GM18951 (cell line): ENCODE data around the gene STAP2.

ENCODE experiments used
- POLR2A ChIP-seq: IDR thresholded peaks from 4 replicates; pipeline ENCODE4 v1.6.1; 2011; ENCODE audit warnings: mild to moderate bottlenecking; ENCODE audit not compliant: insufficient read length, insufficient read depth; ENCODE audit errors: extremely low read depth
- in situ Hi-C: fragments of 300-500 bp; cut with MboI; formaldehyde crosslinking; loops from one replicate; pipeline ENCODE4 v1.12.0; 2022; ENCODE audit warnings: low sequenced_read_pairs, mixed read lengths, inconsistent platforms; ENCODE audit not compliant: unreplicated experiment

The STAP2 gene

DNA sequence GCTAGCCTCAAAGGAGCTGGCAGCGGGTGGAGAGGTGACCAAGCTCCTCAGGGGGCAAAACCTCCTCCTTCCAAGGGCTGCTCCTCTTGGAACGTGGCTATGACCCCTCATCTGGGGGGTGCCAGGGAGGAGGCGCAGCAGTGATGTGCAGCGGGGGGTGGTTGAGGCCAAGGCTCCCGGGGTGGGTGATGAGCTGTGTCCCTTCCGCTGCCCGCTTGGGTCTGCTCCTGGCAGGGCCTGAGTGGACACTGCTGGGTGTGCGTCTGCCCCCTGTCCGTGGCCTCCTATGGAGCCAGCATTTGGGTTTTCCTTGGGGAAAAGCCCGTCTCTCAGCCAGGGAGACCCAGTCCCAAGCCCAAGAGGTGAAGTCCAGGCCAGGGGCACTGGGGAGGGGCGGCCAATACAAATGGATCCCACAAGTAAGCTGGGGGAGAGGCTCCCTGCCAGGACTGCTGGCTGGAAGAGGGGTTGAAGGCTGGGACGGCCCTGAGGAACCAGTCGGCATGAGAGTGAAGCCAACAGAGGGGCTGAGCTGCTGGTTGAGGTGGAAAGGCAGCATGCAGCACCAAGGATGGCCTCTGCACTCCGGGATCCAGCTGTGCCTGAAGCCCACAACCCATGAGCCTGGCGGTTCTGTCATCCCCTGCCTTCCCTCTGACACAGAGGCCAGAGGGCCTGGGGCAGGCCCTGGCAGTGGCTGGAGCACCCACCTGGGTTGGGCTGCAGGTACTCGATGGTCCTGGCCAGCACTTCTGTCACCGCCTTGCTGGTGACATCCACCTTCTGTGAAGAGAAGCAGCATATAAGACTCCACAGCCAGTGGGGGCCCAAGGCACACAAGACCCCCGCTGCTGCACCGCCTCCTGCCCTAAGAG lies 27.4 kb upstream of the STAP2 start:
- peak; percentile 20 for TF ChIP-seq POLR2A
- in situ Hi-C loops = no loop called here

DNA sequence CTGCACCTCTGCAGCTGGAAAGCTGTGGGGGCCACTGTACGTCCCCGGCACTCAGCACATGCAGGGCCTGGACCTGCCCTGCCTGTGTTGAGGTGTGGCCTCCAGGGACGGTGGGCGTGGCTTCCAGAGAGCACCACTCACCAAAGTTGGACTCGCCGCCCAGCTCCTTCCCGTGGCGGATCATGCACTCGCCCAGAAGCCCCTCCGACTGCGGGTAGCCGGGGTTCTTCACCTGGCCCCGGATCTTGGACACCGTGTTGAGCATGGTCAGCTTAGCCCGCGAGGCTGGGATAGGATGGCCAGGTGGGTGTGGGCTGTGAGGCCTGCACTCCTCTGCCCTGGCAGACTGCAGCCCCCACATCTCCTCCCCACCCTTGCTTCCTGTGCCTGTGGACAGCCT lies 26.7 kb upstream of the STAP2 start:
- in situ Hi-C loops = no loop called here
- TF ChIP-seq POLR2A = no peak

DNA sequence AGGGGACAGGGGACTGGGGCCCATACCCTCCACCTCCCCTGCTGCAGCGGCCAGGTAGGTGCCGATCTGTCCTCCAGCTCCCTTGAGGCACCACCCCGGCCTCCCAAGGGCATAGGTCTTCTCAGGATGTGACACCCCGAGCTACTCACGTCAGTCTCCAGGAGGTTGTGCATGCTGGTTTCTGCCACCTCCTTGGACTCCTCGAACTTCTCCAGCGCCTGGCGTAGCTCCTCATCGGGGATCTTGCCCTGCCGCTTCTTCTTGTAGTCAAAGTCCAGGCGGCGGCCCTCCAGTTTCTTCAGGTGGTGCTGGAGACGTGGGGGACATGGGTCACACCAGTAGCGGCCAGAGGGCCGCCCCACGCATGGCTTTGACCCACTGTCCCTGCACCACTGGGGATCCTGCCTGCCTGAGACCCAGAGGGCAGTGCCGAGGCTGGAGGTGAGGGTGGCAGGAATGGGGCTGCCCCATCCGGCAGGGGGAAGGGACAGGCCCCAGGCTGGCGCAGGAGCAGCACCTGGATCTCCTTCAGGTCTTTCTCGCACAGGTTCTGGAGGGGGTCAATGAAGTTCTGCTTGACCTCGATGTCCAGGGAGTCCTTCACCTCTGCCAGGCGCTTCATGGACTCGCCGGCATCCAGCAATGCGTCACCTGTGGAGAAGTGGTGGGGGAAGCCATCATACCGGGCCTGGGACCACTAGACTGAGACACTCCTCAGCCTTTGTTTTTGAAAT lies 25.1 kb upstream of the STAP2 start:
- no peak for TF ChIP-seq POLR2A

DNA sequence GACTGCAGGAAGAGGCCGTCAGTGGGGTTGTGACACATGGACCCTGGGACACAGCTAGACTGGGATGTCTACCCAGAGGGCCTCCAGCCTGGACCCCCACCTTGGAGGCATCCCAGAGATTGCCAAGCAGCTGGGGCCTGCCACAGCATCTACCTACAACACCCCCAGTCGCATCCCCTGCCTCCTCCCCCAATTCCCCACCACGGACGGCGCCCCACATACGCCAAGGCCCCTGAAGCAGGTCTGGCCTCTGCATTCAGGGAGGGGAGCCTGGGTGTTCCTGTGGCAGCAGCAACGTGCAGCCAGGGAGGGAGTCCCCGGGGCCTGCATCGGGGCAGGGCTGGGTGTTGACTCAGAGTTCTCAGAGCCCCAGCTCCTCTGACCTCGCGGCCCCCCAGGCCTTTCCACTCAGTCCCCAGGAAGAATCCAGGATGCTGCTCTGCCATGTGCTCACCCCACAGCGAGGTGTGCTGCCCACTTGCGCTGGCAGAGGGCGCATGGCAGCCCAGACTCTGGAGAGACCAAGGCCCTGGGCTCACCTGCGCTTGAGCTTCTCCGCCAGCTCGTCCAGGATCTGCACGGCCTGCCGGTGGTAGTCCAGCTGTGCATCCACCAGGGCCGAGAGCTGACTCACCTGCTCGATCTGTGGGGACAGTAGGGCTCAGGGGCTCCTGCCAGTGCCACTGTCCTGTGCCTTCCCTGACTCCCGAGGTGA lies 24.4 kb upstream of the STAP2 start:
- peak; percentile 12 for TF ChIP-seq POLR2A
- in situ Hi-C loops = no loop called here

More for the DNA sequence above, 25.1 kb upstream of the STAP2 start:
- in situ Hi-C loops = no loop called here

DNA sequence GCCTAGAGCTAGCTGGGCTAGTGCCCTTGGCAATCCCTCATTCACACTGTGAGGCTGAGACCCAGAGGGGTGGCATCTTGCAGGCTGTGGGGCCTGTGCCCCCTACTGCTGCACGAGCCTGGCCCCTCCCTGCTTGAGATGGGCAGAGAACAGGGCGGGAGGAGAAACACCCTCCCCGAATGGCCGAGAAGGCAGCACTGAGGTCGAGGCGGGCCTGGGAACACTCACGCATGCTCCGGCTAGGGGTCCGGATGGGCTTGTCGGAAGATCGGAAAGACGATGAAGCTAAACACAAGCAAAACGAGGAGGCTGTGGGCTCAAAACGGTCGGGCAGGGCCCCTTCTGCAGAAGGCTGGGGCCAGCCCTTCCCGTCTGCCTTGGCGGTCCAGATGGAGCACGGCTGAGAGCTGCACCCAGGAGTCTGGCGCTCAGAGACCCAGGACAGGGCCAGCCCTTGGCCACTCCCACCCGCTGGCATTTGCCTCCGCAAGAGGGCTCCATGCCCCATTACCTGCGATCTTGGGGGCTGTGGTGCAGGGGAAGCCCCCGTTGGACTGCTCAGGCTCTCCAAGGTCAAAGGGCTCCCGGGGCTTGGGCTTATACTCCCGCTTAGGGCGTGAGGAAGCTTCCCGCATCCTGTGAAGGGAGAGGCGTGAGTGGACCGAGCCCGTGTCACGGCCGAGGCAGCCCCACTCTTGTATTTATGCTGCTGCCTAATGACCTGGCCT lies 23.6 kb upstream of the STAP2 start:
- in situ Hi-C loops = no loop called here
- TF ChIP-seq POLR2A = no peak

DNA sequence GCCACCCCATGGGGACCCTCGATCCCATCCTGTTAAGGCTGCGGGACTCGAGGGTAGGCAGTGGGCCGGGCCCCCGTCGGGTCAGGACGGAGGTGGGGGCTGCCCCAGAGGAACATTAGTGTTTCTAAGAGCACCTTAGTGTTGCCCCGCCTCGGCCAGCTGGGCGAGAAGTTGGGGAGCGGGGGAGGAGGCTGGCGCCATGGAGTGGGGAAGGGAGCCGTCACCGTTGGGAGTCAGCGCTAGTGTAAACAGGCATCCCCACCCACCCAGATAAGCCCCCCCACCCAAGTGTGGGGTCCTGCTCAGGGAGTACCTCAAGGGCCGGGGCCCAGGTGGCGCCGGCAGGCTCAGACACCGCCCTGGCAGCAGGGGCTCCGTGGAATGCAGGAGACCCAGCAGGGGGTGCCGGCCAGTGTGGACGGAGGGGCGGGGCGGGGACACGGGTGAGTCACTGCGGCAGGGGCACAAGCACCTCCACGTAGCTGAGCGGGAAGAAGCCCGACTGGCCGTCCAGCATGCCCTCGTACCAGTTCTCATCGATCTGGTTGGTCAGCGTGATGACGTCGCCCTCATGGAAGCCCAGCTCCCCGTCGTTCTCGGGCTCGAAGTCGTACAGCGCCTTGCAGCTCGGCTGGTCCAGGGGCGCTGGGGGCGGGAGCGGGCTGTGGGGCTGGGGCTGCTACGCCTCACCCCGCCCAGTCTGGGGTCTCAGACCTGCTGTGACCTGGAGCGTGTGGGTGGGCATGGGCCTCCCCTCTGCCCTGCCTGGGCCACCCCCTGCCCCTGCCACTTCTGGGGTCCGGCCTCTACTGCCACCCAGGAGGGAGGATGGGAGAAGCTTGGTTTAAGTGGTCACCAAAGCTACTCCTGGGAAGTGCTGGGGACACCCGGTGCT lies 22.8 kb upstream of the STAP2 start:
- in situ Hi-C loops = no loop called here
- no peak for TF ChIP-seq POLR2A

DNA sequence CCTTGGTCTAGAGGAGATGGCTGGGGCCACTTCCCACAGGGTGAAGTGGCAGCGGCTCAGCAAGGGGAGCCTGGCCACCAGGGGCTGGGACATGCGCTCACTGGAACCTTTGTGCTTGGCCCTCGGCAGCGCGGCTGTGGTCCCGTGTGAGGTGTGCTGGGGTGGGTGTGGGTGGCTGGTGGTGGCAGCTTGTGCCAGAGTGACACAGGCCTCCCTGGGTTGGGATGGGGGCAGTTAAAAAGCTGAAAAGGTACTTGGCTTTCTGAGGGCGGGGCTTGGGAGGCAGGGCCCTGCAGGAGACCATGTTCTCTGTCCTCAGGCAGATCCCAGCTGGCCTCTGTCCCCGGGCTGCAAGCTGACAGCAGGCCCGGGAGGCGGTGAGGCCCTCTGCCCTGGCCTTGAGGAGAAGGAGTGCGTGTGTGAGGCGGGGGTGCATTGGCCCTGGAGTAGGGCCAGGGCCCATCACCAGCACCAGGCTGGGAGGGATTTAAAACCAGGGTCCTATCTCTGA lies 22.1 kb upstream of the STAP2 start:
- no peak for TF ChIP-seq POLR2A
- in situ Hi-C loops = no loop called here

DNA sequence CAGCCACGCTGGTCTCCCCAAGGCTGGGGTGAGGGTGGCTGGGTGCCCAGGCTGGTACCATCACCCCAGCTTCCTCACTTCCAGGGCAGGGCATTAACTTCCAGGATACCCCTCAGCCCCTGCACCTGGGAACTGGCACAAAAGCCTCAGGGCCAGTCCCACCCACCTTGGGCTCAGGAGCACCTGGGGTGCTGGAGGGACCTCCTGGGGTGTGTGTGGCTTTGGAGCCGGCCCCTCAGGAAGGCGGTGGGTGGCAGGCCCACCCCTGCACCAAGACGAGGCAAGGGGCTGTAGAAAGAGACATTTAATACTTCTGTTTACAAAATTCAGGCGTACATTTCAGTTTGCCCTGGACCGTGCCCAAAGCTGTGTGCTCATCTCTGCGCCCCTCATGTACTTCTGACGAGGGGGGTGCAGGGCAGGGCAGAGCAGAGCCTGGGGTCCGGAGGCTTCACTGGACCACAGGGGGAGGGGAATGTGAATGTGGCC lies 21.5 kb upstream of the STAP2 start:
- in situ Hi-C loops = no loop called here

DNA sequence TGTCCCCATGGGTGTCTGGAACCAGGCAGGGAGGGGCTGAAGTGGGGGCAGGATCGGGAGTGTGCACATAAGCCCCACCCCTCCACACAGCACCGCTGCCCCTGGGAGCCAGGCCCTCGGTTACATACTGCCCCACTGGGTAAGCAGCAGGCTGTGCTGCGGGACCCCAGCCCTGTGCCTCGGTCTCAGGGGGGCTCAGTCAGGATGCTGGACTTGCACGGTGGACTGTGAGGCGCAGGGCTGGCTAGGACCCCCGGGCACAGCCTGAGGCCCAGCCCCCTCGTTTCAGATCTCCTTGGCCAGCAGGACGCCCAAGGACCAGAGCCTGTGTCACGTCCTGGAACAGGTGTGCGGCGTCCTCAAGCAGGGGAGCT lies 21.0 kb upstream of the STAP2 start:
- no peak for TF ChIP-seq POLR2A
- in situ Hi-C loops = no loop called here

More for the DNA sequence above, 21.5 kb upstream of the STAP2 start:
- TF ChIP-seq POLR2A = peak; percentile 14

DNA sequence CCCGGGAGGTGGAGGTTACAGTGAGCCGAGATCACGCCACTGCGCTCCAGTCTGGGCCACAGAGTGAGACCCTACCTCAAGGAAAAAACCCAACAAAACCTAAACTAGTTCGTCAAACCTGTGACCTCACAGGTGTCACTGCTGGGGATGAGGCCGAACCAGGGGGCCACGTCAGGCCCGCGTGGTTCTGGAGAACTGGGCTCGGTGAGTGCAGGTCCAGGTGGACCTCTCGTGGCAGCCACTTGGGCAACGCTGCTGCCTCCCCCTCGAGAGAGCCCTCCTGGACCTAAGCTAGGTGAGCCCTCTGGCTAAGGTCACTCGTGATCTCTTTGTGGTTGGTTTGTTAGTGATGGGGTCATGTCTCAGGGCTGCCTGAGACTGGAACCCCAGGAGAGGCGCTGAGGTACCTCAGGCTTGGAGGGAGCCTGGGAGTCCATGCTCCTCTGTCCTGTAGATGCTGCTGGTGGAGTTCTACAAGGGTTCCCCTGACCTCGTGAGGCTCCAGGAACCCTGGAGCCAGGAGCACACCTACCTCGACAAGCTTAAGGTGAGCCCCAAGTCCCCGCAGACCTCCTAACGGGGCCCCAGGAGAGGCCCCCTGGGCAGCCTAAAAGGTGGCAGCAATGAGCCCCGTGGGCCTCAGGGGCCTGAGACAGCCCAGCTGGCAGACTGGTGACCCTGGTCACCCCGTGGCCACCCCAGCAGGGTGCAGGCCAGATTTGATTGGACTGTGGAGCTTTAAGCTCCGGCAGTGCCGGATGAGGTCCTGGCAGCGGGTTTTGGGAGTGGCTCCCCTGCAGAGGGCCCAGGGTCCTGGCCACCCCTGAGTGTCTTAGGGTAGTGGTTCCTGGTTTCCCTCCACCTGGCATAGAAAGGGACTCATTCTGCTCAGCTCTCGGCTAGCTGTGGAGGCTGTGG lies 20.3 kb upstream of the STAP2 start:
- in situ Hi-C loops = no loop called here
- no peak for TF ChIP-seq POLR2A

DNA sequence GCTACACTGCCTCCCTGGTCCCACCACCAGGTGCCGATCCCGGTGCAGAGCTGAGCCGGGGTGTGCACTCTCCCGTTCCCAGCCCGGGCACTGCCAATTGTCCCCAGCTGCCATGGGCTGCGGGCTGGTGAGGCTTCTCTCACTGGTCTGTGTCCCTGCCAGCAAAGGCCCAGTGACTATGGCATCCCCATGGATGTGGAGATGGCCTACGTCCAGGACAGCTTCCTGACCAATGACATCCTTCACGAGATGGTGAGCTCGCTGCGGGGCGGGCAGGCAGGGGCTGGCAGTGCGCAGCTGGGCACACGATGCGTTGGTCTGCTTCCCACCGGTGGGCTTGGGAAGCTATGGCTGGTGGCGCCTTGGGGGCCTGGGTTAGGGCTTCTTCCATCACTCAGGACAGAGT lies 19.3 kb upstream of the STAP2 start:
- TF ChIP-seq POLR2A = no peak
- in situ Hi-C loops = no loop called here
